WERI-Rb-1 (cell line): ENCODE results near the gene PNKD.

Experiments used
- DNase-seq: peaks from one replicate; pipeline ENCODE4 v3.0.0-alpha.2; 2020
- H3K27ac ChIP-seq: fragments of 250-450 bp; sonication (Bioruptor Pico); 2 replicates; pipeline ENCODE4 v1.5.1; 2020; ENCODE audit warnings: mild to moderate bottlenecking, moderate library complexity
- H3K27me3 ChIP-seq: fragments of 250-450 bp; sonication (Bioruptor Pico); 2 replicates; pipeline ENCODE4 v1.5.1; 2021; ENCODE audit warnings: mild to moderate bottlenecking, low read depth, moderate library complexity; ENCODE audit not compliant: insufficient read depth, severe bottlenecking
- H3K36me3 ChIP-seq: fragments of 250-450 bp; sonication (Bioruptor Pico); 2 replicates; pipeline ENCODE4 v1.5.1; 2020; ENCODE audit warnings: mild to moderate bottlenecking, moderate library complexity
- H3K4me3 ChIP-seq: 2 replicates; pipeline ENCODE4 v1.5.1; 2011; ENCODE audit warnings: low read depth, mild to moderate bottlenecking, control low read depth, low read length
- H3K9me3 ChIP-seq: fragments of 250-450 bp; sonication (Bioruptor Pico); 2 replicates; pipeline ENCODE4 v1.5.1; 2021; ENCODE audit warnings: mild to moderate bottlenecking, moderate library complexity; ENCODE audit not compliant: severe bottlenecking
- TF ChIP-seq, protein P1 (sequence below): IDR thresholded peaks from 2 replicates; pipeline ENCODE4 v1.5.1; 2011; ENCODE audit warnings: low read depth, mild to moderate bottlenecking, control low read depth, inconsistent platforms, low read length

PNKD gene

GRCh38 chr2:218228366-218229090, 41.8 kb upstream of the PNKD start:
- no peaks in the 10 kb centered on the region for H3K9me3 ChIP-seq
- no peak overlapping the region for H3K4me3 ChIP-seq
- no peak overlapping the region for H3K27ac ChIP-seq
- DNase-seq: no peak
- peaks cover 74% of the 10 kb centered on the region for H3K36me3 ChIP-seq
- no peaks in the 10 kb centered on the region for H3K27me3 ChIP-seq
- TF ChIP-seq, protein P1, sequence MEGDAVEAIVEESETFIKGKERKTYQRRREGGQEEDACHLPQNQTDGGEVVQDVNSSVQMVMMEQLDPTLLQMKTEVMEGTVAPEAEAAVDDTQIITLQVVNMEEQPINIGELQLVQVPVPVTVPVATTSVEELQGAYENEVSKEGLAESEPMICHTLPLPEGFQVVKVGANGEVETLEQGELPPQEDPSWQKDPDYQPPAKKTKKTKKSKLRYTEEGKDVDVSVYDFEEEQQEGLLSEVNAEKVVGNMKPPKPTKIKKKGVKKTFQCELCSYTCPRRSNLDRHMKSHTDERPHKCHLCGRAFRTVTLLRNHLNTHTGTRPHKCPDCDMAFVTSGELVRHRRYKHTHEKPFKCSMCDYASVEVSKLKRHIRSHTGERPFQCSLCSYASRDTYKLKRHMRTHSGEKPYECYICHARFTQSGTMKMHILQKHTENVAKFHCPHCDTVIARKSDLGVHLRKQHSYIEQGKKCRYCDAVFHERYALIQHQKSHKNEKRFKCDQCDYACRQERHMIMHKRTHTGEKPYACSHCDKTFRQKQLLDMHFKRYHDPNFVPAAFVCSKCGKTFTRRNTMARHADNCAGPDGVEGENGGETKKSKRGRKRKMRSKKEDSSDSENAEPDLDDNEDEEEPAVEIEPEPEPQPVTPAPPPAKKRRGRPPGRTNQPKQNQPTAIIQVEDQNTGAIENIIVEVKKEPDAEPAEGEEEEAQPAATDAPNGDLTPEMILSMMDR: no peak

GRCh38 chr2:218229239-218229638, 41.1 kb upstream of the PNKD start:
- TF ChIP-seq, protein P1: no peak
- H3K4me3 ChIP-seq: no peak overlapping the region
- DNase-seq: no peak
- no peak overlapping the region for H3K27ac ChIP-seq
- H3K27me3 ChIP-seq: no peaks in the 10 kb centered on the region
- peaks cover 75% of the 10 kb centered on the region for H3K36me3 ChIP-seq
- no peaks in the 10 kb centered on the region for H3K9me3 ChIP-seq

DNA sequence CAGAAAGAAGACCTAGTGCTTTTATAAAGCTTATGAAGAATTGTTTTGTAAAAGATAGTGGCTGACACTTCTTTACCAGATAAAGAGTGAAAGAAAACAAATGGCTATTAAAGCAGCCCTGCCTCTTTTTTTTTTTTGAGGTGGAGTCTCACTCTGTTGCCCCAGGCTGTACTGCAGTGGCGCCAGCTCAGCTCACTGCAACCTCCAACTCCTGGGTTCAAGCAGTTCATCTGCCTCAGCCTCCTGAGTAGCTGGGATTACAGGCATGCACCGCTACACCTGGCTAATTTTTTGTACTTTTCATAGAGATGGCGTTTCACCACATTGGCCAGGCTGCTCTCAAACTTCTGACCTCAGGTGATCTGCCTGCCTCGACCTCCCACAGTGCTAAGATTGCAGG, 40.5 kb upstream of the PNKD start:
- Histone ChIP-seq H3K4me3 (no peak overlapping the region), H3K27ac (no peak overlapping the region), H3K27me3 (no peaks in the 10 kb centered on the region), H3K36me3 (peaks cover 74% of the 10 kb centered on the region), H3K9me3 (no peaks in the 10 kb centered on the region)
- no peak for DNase-seq
- TF ChIP-seq, protein P1: no peak

DNA sequence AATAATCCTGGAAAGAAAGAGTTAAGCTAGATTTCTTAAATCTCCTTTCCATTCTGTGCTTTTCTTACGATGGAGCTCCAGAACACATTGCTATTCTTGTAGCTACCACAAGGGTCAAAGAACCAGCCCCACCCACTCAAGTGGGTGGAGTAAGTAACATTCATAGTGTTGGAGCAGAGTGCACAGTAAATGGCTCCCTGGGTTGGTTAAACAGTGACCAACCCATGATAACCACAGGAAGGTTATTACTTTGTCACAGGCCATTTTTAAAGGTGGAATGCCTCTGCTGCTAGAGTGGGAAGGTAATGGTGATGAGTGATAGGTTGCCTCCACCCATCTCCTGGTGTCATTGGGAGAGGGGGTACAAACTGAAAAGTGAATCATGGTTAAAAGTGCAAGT, 39.4 kb upstream of the PNKD start:
- Histone ChIP-seq H3K36me3 (peaks cover 75% of the 10 kb centered on the region), H3K27ac (no peak overlapping the region), H3K9me3 (no peaks in the 10 kb centered on the region), H3K27me3 (no peaks in the 10 kb centered on the region), H3K4me3 (no peak overlapping the region)
- no peak for DNase-seq
- TF ChIP-seq, protein P1: no peak

GRCh38 chr2:218233543-218233942, 36.8 kb upstream of the PNKD start:
- H3K36me3 ChIP-seq: peaks cover 71% of the 10 kb centered on the region

More at GRCh38 chr2:218233543-218233942, 36.8 kb upstream of the PNKD start:
- no peak overlapping the region for H3K27ac ChIP-seq
- H3K4me3 ChIP-seq: no peak overlapping the region
- TF ChIP-seq, protein P1: no peak
- H3K9me3 ChIP-seq: no peaks in the 10 kb centered on the region
- no peaks in the 10 kb centered on the region for H3K27me3 ChIP-seq
- no peak for DNase-seq
